Pulmonary artery endothelial cell (primary cell): Measurements from ENCODE around the gene NR2E1. TPM values are rescaled to one million over a fixed set of nuclear protein-coding genes. Genes with fewer than 3 reads are reported as not detected.

Experiments
- DNase-seq: peaks from one replicate; pipeline ENCODE4 v3.0.0-alpha.2; 2011; ENCODE audit warnings: low read depth, low spot score
- total RNA-seq: library from RNA; depleted of rRNA; stranded (reverse); fragments of >200 nt; gene quantifications from 2 replicates; pipeline ENCODE4 v1.2.3, GENCODE V29; 2014

Gene NR2E1
- total RNA-seq = not detected in 2 replicates

DNA sequence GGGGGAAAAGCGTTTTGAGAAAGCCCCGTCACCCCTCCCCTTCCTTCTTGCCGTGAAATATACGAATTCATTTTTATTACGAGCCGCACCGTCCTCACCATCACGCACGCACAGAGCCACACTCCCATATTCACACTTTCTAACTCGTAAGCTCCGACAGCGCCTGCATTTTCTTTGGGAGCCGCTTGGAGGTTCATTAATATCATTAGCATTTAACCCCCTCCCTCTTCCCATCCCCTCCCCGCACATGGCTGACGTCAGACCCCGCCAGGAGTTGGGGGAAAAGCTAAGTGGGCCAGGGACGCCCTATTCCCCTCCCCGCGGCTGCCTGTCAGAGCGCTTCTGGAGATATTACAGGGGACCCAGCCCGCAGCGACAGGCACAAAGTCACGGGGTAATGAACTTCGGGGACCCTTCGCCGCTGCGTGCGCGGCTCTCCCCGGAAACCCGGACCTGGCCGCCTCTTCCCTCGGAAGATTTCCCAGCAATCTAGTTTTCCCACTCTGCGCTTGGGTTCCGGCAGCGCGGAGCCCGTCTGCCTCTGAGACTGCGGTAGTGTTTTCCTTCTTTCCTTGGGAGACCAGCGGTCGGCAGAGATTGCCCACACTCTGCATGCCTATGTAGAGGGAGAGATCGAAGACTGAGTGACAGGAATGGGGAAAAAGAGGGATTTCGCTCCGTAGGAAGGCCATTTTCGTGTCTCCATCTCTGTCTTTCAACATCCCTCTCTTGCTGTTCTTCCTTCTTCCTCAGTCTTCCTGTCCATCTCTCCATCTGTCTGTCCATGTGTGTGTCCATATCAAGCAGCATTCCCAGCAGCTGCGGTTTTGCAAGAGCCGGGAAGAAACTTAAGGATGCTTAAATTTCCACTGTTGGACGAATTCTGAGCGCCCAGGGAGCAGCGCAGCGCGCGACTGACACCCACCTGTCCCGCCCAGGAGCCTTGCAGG, at the start of gene NR2E1:
Gene NR2E1 (plus strand): TSS at position 309 of the 950 bp plus-strand sequence. CDS start 744 bp downstream, outside the sequence.
- no peak for DNase-seq

DNA sequence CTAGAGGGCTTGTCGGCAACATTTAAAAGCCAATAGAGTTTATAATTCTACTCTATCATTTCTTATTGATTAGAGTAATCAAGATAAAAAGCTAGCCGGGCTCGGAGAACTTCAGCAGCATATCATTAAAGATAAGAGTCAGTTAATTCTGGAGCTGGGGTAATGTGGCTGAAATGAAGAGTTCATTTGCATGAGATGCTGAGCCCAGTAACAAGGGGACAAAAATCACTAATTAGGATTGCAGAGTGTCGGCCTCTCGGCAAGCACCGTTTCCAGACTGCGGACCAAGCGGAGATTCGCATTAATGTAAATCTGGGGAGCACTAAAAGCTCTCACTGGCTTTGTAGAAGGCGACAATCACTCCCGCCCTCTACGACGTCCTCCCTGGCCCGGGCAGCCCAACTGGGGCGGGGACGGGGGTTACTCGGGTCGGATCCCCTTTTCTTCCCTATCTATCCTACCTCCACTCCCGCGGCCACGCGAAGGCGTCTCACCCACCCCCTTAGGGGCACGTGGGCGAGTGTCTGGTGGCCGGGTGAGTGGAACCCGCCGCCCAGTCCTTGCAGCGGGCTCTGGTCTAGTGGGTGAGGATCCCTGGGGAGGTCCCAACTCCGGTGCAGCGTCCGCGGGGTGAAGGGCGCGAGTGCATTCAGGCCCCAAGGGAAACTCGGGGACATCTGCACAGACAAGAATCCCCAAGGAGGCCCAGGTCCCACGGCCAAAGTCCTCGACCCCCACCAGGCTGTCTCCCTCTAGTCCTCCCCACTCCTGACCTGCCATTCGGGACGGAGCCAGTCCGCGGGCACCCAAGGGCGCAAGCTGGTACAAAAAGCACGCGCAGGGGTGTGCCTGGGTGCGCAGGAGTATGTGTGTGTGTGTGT, 49.0 kb upstream of the NR2E1 start:
- DNase-seq = no peak

GRCh38 chr6:108117427-108118358, 48.1 kb upstream of the NR2E1 start:
- no peak for DNase-seq

GRCh38 chr6:108118359-108118724, 47.5 kb upstream of the NR2E1 start:
- no peak for DNase-seq

- no peak for DNase-seq
Measured at GRCh38 chr6:108118810-108119768, 46.7 kb upstream of the NR2E1 start.

- no peak for DNase-seq
Measured at GRCh38 chr6:108119769-108120141, 46.1 kb upstream of the NR2E1 start.

DNA sequence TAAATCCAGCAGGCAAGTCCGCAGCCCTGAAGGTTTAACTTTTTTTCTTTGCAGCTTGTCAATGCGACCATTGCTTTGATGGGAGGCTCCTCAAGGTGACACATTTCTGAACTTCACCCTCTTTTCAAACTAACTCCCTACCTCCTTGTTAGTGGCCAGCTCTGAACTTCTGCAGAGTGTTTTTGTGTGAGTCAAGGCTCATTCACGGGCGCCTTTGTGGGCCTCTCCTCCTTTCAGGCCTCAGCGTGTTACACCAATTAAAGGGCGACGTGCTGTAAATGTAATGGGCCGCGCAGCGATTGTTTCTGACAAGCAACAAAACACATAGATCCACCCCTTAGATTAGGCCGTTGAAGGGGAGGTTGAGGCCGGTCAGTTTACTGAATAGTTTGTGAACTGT, 45.5 kb upstream of the NR2E1 start:
- DNase-seq = no peak

DNA sequence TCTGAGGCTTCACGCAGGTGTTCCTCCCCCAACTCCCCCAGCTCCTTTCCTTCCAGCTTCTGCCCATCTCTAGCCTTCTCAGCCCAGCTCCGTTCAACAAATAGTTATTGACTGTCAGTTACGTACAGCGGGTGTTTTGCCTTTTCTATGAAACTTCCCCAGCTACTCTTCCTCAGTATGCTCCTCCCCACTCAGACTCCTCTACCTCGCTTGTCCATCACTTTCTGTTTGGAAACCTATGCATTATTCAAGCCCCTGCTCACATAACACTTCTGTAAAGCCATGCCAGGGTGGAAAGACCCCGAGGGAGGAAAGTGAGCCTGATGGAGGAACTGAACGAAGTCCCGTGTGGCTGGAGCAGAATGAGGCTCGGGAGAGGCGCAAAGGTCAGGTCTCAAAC, 44.2 kb upstream of the NR2E1 start:
- DNase-seq = no peak

GRCh38 chr6:108123481-108123929, 42.3 kb upstream of the NR2E1 start:
- DNase-seq = no peak

- DNase-seq = no peak
Measured at GRCh38 chr6:108123946-108124345, 41.9 kb upstream of the NR2E1 start.

DNA sequence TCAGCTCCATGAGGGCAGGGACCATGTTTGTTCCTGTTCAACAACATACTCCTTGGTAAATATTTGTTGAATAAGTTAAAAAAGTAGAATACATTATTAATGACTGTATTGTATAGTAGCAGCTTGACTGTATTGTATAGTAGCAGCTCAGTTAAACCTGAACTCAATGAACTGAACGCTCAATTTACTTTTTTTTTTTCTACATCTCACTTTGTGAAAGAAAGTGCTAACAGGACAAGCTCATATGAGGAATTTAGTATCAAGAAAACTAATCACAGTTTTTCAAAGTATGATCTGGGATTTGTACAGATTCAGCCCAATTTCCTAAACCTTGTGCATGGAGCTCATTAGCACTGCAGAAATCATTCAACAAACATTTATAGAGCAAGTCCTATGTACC, 38.8 kb upstream of the NR2E1 start:
- no peak for DNase-seq

DNA sequence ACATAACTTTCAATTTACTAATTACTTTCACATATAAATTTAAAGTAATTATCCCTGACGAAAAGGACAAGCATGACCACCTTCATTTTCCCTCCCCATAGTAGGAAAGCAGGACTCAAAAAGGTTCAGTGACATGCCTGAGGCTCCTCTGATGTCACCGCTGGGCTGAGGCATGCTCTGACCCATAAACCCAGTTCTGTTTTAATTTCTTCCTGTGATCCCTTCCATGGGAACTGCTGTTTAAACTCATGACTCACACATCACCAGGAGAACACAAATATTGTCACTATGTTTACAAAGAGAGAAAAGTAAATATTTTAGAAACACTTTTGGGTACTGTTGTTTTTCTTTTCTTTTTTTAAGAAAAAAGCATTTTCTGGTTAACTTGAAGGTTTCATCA, 38.0 kb upstream of the NR2E1 start:
- no peak for DNase-seq

DNA sequence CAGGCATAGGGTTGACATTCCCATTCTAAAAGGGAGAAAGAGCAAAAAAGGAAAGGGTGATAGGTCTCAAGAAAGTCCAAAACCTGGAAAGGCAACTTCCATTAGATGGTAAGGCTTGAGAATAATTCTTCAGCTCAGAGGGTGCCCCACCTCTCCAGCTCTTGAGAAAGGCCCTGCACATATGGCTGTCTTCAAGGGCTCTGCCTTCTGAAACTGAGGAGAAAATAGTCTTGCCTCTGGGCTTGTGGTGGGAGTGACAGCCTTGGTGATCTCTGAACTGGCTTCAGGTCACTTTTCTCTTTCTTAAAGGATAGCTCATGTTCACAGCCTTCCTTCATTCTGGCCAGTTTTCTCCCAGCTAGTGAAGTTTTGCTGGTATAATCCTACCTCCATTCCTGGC, 35.6 kb upstream of the NR2E1 start:
- no peak for DNase-seq

- no peak for DNase-seq
Measured at GRCh38 chr6:108132863-108133262, 33.0 kb upstream of the NR2E1 start.

- peak; percentile 47 for DNase-seq
Measured at GRCh38 chr6:108133594-108134179, 32.1 kb upstream of the NR2E1 start.

- DNase-seq = no peak
Measured at GRCh38 chr6:108134213-108134970, 31.4 kb upstream of the NR2E1 start.

- no peak for DNase-seq
Measured at GRCh38 chr6:108142240-108142639, 23.6 kb upstream of the NR2E1 start.

GRCh38 chr6:108145639-108146038, 20.2 kb upstream of the NR2E1 start:
- DNase-seq = no peak

DNA sequence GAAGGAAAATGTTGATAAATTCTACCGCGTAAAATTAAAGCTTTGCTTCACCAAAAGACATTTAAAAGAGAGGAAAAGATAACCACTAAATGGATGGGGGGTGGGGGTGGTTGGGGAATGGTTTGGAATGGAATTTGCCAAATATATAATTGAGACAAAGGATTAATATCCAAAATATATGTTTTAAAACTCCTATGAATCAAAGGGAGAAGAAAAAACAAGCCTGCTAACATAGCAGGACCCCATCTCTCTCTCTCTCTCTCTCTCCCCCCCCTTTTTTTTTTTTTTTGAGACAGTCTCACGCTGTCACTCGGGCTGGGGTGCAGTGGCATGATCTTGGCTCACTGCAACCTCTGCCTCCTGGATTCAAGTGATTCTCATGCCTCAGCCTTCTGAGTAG, 13.4 kb upstream of the NR2E1 start:
- no peak for DNase-seq
